GM19328 (cell line): Measurements from ENCODE around the gene HSFX3.
"Not testable (repeated sequence)": the region's sequence is repeated elsewhere in the genome, so short reads cannot be mapped to it uniquely, and the experiment has no call there.

Source experiments
- ATAC-seq: cut with Tn5 transposase; IDR thresholded peaks from one replicate; pipeline ENCODE4 v1.9.1; 2021; ENCODE audit warnings: mild to moderate bottlenecking, moderate library complexity; ENCODE audit not compliant: unreplicated experiment

Gene HSFX3

GRCh38 chrX:149518236-149518635, 31.5 kb downstream of the HSFX3 start:
- ATAC-seq, result no peak

GRCh38 chrX:149517308-149517707, 32.4 kb downstream of the HSFX3 start:
- ATAC-seq, result no peak

GRCh38 chrX:149516604-149517003, 33.1 kb downstream of the HSFX3 start:
- ATAC-seq, result no peak

- no peak for ATAC-seq
Observed at GRCh38 chrX:149515954-149516602, 33.6 kb downstream of the HSFX3 start.

- ATAC-seq, result no peak
Observed at GRCh38 chrX:149513825-149514428, 35.8 kb downstream of the HSFX3 start.

- peak; percentile 83 for ATAC-seq
Observed at GRCh38 chrX:149512225-149512885, 37.4 kb downstream of the HSFX3 start.

GRCh38 chrX:149511081-149511480, 38.6 kb downstream of the HSFX3 start:
- ATAC-seq, result no peak

- ATAC-seq, result no peak
Observed at GRCh38 chrX:149510386-149510785, 39.3 kb downstream of the HSFX3 start.

- ATAC-seq, result no peak
Observed at GRCh38 chrX:149508467-149508866, 41.3 kb downstream of the HSFX3 start.

- ATAC-seq, result no peak
Observed at GRCh38 chrX:149506349-149506748, 43.4 kb downstream of the HSFX3 start.

GRCh38 chrX:149505671-149506070, 44.1 kb downstream of the HSFX3 start:
- no peak for ATAC-seq

GRCh38 chrX:149504915-149505651, 44.6 kb downstream of the HSFX3 start, which contains the start of gene IDS:
Gene IDS (minus strand): TSS chrX:149505306. CDS start chrX:149505137, 169 bp downstream.
- ATAC-seq, result peak; percentile 81

- ATAC-seq, result peak; percentile 25
Observed at GRCh38 chrX:149504226-149504914, 45.4 kb downstream of the HSFX3 start.

GRCh38 chrX:149503446-149503845, 46.3 kb downstream of the HSFX3 start:
- ATAC-seq, result peak; percentile 57

- ATAC-seq, result not testable (repeated sequence)
Observed at GRCh38 chrX:149502923-149503322, 46.8 kb downstream of the HSFX3 start.

- ATAC-seq, result no peak
Observed at GRCh38 chrX:149499766-149500165, 50.0 kb downstream of the HSFX3 start.

GRCh38 chrX:149498767-149499166, 51.0 kb downstream of the HSFX3 start:
- ATAC-seq, result no peak
